EH (cell line): ENCODE results near the gene TNNI3.
A peak's percentile ranks its signal among the peaks of the same experiment; 100 is the strongest.
"Not testable (repeated sequence)": the region's sequence is repeated elsewhere in the genome, so short reads cannot be mapped to it uniquely, and the experiment has no call there.

Experiments used
- DNase-seq: peaks from one replicate; pipeline ENCODE4 v3.0.0-alpha.2; 2015; ENCODE audit warnings: low read depth

Gene TNNI3

GRCh38 chr19:55113570-55114039 lies 43.9 kb downstream of the TNNI3 start:
- DNase-seq = peak; percentile 95

GRCh38 chr19:55112777-55113569 lies 44.6 kb downstream of the TNNI3 start:
- DNase-seq = no peak

GRCh38 chr19:55112246-55112776 lies 45.2 kb downstream of the TNNI3 start:
- no peak for DNase-seq

- no peak for DNase-seq
Measured at GRCh38 chr19:55111238-55111831, 46.2 kb downstream of the TNNI3 start.

GRCh38 chr19:55109527-55110291 lies 47.8 kb downstream of the TNNI3 start:
- DNase-seq = no peak

GRCh38 chr19:55107252-55107651 lies 50.3 kb downstream of the TNNI3 start:
- not testable (repeated sequence) for DNase-seq

- no peak for DNase-seq
Measured at GRCh38 chr19:55106591-55106990, 50.9 kb downstream of the TNNI3 start.

GRCh38 chr19:55105237-55105636 lies 52.3 kb downstream of the TNNI3 start:
- no peak for DNase-seq

GRCh38 chr19:55103190-55103589 lies 54.3 kb downstream of the TNNI3 start:
- DNase-seq = no peak
